HepG2 (cell line): ENCODE measurements around the gene HEYL. TPM values are rescaled to one million over a fixed set of nuclear protein-coding genes. Genes with fewer than 3 reads are reported as not detected.

Experiments
- ATAC-seq: fragments of 200-7000 bp; cut with Tn5 transposase; 3 replicates; pipeline ENCODE4 v1.9.1; 2020; ENCODE audit warnings: mild to moderate bottlenecking, moderate library complexity
- BruUV-seq: library from RNA; stranded (reverse); fragments of 400-500 nt; replicated peaks from 2 replicates; lab custom pipeline; 2021; lab: Mats Ljungman, UMichigan
- CTCF ChIA-PET: fragments of 300-600 bp; formaldehyde crosslinking; extraction: SDS; loops from one replicate; lab custom pipeline; 2021; ENCODE audit warnings: low total read pairs, inconsistent platforms, low intra/inter-chr PET ratio; lab: Yijun Ruan, JAX
- POLR2A ChIA-PET: fragments of 350-600 bp; sonication (Branson Sonifier 250); formaldehyde crosslinking; loops from one replicate; lab custom pipeline; 2020; ENCODE audit warnings: antibody characterized with exemption, inconsistent platforms; lab: Yijun Ruan, JAX
- DNase-seq: peaks from one replicate; pipeline ENCODE4 v3.0.0-alpha.2; 2015; ENCODE audit warnings: low spot score
- FAIRE-seq: peaks from 3 replicates; lab custom pipeline; 2011; peaks lifted over from hg19 to GRCh38; lab: Jason Lieb, UNC
- H2AFZ ChIP-seq: one replicate; pipeline ENCODE4 v1.6.1; 2011; ENCODE audit warnings: low read length, inconsistent platforms
- H3K27ac ChIP-seq: fragments of 300-600 bp; 3 replicates; pipeline ENCODE4 v1.8.0; 2011; ENCODE audit warnings: mixed run types, mild to moderate bottlenecking, mixed read lengths, low read length, inconsistent platforms; ENCODE audit not compliant: insufficient read depth; ENCODE audit errors: extremely low read length
- H3K27me3 ChIP-seq, 2 experiments: fragments of 200-600 bp in 1 of 2; 2 replicates in 1 of 2; 3 replicates in 1 of 2; pipeline versions ENCODE4 v1.6.0 to v1.8.0; 2011; ENCODE audit warnings: low read length in 2 of 2, mild to moderate bottlenecking in 2 of 2, moderate library complexity in 2 of 2, inconsistent platforms in 1 of 2; ENCODE audit not compliant: insufficient read depth in 2 of 2, control insufficient read depth in 1 of 2
- H3K36me3 ChIP-seq, 2 experiments: fragments of 200-600 bp in 1 of 2; replicated peaks in 1 of 2; 2 replicates in 1 of 2; 3 replicates in 1 of 2; pipeline versions ENCODE4 v1.5.1 to v1.8.0; 2011; ENCODE audit warnings: low read length in 2 of 2, inconsistent platforms in 1 of 2; ENCODE audit not compliant: insufficient read depth in 2 of 2, control insufficient read depth in 1 of 2
- H3K4me1 ChIP-seq: 2 replicates; pipeline ENCODE4 v1.5.1; 2012; ENCODE audit warnings: low read length, inconsistent platforms; ENCODE audit not compliant: insufficient read depth
- H3K4me2 ChIP-seq: 2 replicates; pipeline ENCODE4 v1.6.0; 2011; ENCODE audit warnings: low read depth, low read length, inconsistent platforms
- H3K4me3 ChIP-seq, 3 experiments: fragments of 200-600 bp in 1 of 3; sonication (generic), shearing (Covaris generic) in 1 of 3; replicated peaks in 1 of 3; 2 replicates each; pipeline ENCODE4 v1.5.1; 2011 to 2016; ENCODE audit warnings: low read length in 3 of 3, inconsistent platforms in 2 of 3, low read depth in 2 of 3, mild to moderate bottlenecking in 2 of 3, control low read depth in 1 of 3, mixed read lengths in 1 of 3; ENCODE audit not compliant: insufficient read depth in 1 of 3
- H3K79me2 ChIP-seq: one replicate; pipeline ENCODE4 v1.6.1; 2011; ENCODE audit warnings: low read length, inconsistent platforms; ENCODE audit not compliant: insufficient read depth
- H3K9ac ChIP-seq: 2 replicates; pipeline ENCODE4 v1.6.0; 2011; ENCODE audit warnings: mild to moderate bottlenecking, low read depth, low read length, inconsistent platforms; ENCODE audit not compliant: insufficient read depth
- H3K9me3 ChIP-seq: 2 replicates; pipeline ENCODE4 v1.5.1; 2012; ENCODE audit warnings: mild to moderate bottlenecking, low read length
- H4K20me1 ChIP-seq: 2 replicates; pipeline ENCODE4 v1.6.0; 2011; ENCODE audit warnings: inconsistent platforms, mild to moderate bottlenecking, low read length, moderate library complexity; ENCODE audit not compliant: insufficient read depth
- BHLHE40 ChIP-seq: IDR thresholded peaks from 2 replicates; pipeline ENCODE4 v1.6.1; 2011; ENCODE audit warnings: low read length, improper control_type of control experiment
- CREB1 ChIP-seq, 2 experiments: fragments of 450-650 bp in 1 of 2; IDR thresholded peaks; 2 replicates each; pipeline ENCODE4 v1.6.1; 2016 to 2017; ENCODE audit warnings: control low read depth in 1 of 2, mild to moderate bottlenecking in 1 of 2, missing compliant biosample characterization in 1 of 2, missing genetic modification characterization in 1 of 2
- GPBP1L1 ChIP-seq: sonication (generic); formaldehyde crosslinking; IDR thresholded peaks from 2 replicates; pipeline ENCODE4 v1.5.0; 2020; ENCODE audit warnings: mild to moderate bottlenecking, missing genetic modification reagents
- HDAC1 ChIP-seq: sonication (generic); formaldehyde crosslinking; IDR thresholded peaks from 2 replicates; pipeline ENCODE4 v1.5.1; 2020; ENCODE audit warnings: mild to moderate bottlenecking, missing genetic modification reagents
- MAZ ChIP-seq, 2 experiments: sonication (generic) in 1 of 2; formaldehyde crosslinking in 1 of 2; IDR thresholded peaks; 2 replicates each; pipeline versions ENCODE4 v1.5.0 to v1.6.1; 2012 to 2020; ENCODE audit warnings: low read depth in 2 of 2, mild to moderate bottlenecking in 2 of 2, borderline replicate concordance in 1 of 2, improper control_type of control experiment in 1 of 2, low read length in 1 of 2, missing genetic modification reagents in 1 of 2, moderate library complexity in 1 of 2
- MYC ChIP-seq: sonication (generic); formaldehyde crosslinking; IDR thresholded peaks from 2 replicates; pipeline ENCODE4 v1.9.0; 2021; ENCODE audit warnings: missing genetic modification reagents, borderline replicate concordance
- RORA ChIP-seq: sonication (generic); formaldehyde crosslinking; IDR thresholded peaks from 2 replicates; pipeline ENCODE4 v1.5.0; 2020; ENCODE audit warnings: mild to moderate bottlenecking, missing genetic modification reagents, moderate library complexity
- SAP130 ChIP-seq: IDR thresholded peaks from 2 replicates; pipeline ENCODE4 v1.6.1; 2016; ENCODE audit warnings: low read depth
- TAF1 ChIP-seq: sonication (generic); formaldehyde crosslinking; IDR thresholded peaks from 2 replicates; pipeline ENCODE4 v1.4.0; 2020; ENCODE audit warnings: missing genetic modification reagents
- TOE1 ChIP-seq: sonication (generic); formaldehyde crosslinking; IDR thresholded peaks from 2 replicates; pipeline ENCODE4 v1.4.0; 2020; ENCODE audit warnings: mild to moderate bottlenecking, missing genetic modification reagents
- TSC22D2 ChIP-seq: sonication (generic); formaldehyde crosslinking; IDR thresholded peaks from 2 replicates; pipeline ENCODE4 v1.5.1; 2020; ENCODE audit warnings: missing genetic modification reagents, mild to moderate bottlenecking, borderline replicate concordance
- ZMYM4 ChIP-seq: sonication (generic); formaldehyde crosslinking; IDR thresholded peaks from 2 replicates; pipeline ENCODE4 v1.8.1; 2023; ENCODE audit warnings: mild to moderate bottlenecking, missing genetic modification reagents
- ZNF430 ChIP-seq: sonication (generic); formaldehyde crosslinking; IDR thresholded peaks from 2 replicates; pipeline ENCODE4 v1.9.0; 2021; ENCODE audit warnings: mild to moderate bottlenecking, missing genetic modification reagents
- ZNF512 ChIP-seq: sonication (generic); formaldehyde crosslinking; IDR thresholded peaks from 2 replicates; pipeline ENCODE4 v1.4.0; 2020; ENCODE audit warnings: mild to moderate bottlenecking, missing genetic modification reagents
- ZNF563 ChIP-seq: sonication (generic); formaldehyde crosslinking; IDR thresholded peaks from 2 replicates; pipeline ENCODE4 v1.8.0; 2022; ENCODE audit warnings: mild to moderate bottlenecking, moderate library complexity, missing genetic modification reagents
- ZNF770 ChIP-seq: sonication (generic); formaldehyde crosslinking; IDR thresholded peaks from 2 replicates; pipeline ENCODE4 v1.5.0; 2020; ENCODE audit warnings: mild to moderate bottlenecking, missing genetic modification reagents
- ZNF879 ChIP-seq: sonication (generic); formaldehyde crosslinking; IDR thresholded peaks from 2 replicates; pipeline ENCODE4 v1.8.1; 2023; ENCODE audit warnings: missing genetic modification reagents
- WGBS: methylation state at CpG from one replicate; pipeline ENCODE4 v1.1.6; 2017; ENCODE audit warnings: low lambda C conversion rate; 5-methylcytosine and 5-hydroxymethylcytosine counted together
- in situ Hi-C: cut with HindIII; loops from 2 replicates; pipeline ENCODE4 v1.10.0; 2017; ENCODE audit warnings: low pct_unique_long_range_greater_than_20kb; ENCODE audit not compliant: extremely low pct_ligation_motif_present
- intact Hi-C: fragments of 100-400 bp; cut with micrococcal nuclease; formaldehyde crosslinking; loops from one replicate; pipeline ENCODE4 v1.10.0; 2022; ENCODE audit not compliant: unreplicated experiment
- polyA plus RNA-seq, 8 experiments: library from polyadenylated mRNA; depleted of rRNA in 3 of 8; stranded (reverse) in 7 of 8; unstranded in 1 of 8; fragments of >200 nt; fragmentation: Illumina TruSeq in 4 of 8; extraction: Trizol in 4 of 8; gene quantifications; 2 replicates each; pipeline versions ENCODE4 v1.2.1 to v1.2.3, GENCODE V29; 2011 to 2016; ENCODE audit warnings: low read depth in 4 of 8, missing spikeins in 1 of 8, mixed read lengths in 1 of 8; ENCODE audit not compliant: insufficient read depth in 1 of 8
- total RNA-seq, 5 experiments: library from RNA; depleted of rRNA; stranded (reverse); fragments of >200 nt; fragmentation: Illumina TruSeq; extraction: Trizol; gene quantifications; 2 replicates each; pipeline ENCODE4 v1.2.3, GENCODE V29; 2016; ENCODE audit warnings: low read depth in 1 of 5

HEYL gene
- total and polyA plus RNA-seq, 2 of the 13 experiments (the other 11 are each of a cell fraction or from before 2014, with no cell fraction given) = 0.03 to 0.04 TPM

- TF ChIP-seq CREB1 (IDR thresholded peaks at IDR 0.05) = peak; percentile 16; the same call in 1 of the 2 replicates
- no peak for TF ChIP-seq CREB1 (CRISPR knock-in tag; IDR thresholded peaks at IDR 0.05)
- no peak for TF ChIP-seq TSC22D2 (CRISPR knock-in tag)
- TF ChIP-seq ZMYM4 (CRISPR knock-in tag) = peak; percentile 45; the same call in 1 of the 2 replicates
- TF ChIP-seq ZNF512 (CRISPR knock-in tag) = no peak
- no peak for TF ChIP-seq GPBP1L1 (CRISPR knock-in tag)
- TF ChIP-seq ZNF563 (CRISPR knock-in tag) = no peak
- TF ChIP-seq TOE1 (CRISPR knock-in tag) = no peak
Observed at GRCh38 chr1:39575191-39576015, 64.0 kb downstream of the HEYL start (continued).

- ATAC-seq (peak; percentile 33), FAIRE-seq (no peak), DNase-seq (peak; percentile 18)
- Histone ChIP-seq H3K4me2 (peak overlapping the region; percentile 98), H2AFZ (no peak overlapping the region), H3K79me2 (peaks cover 57% of the 10 kb centered on the region), H3K27me3 (no peaks in the 10 kb centered on the region; a peak in 1 of 5 replicates), H3K9me3 (no peaks in the 10 kb centered on the region), H3K27ac (peak overlapping the region; percentile 80), H3K36me3 (peaks cover 14 to 42% of the 10 kb centered on the region in 2 experiments), H3K9ac (peak overlapping the region; percentile 95), H3K4me3 (peak overlapping the region; percentile 86 to 99 (median 95)), H3K4me1 (peaks cover 52% of the 10 kb centered on the region), H4K20me1 (peaks cover 44% of the 10 kb centered on the region)
- intact Hi-C loops = loop anchor here (5.0 kb wide), 1 partner anchor 712 kb away; no protein-coding TSS in a partner anchor
- no TSS peak for BruUV-seq
- CTCF ChIA-PET = no interaction called here
- POLR2A ChIA-PET = interaction anchor here (1.0 kb wide), 1 partner anchor 8 kb away, joined by 3 read pairs; no protein-coding TSS in a partner anchor
- in situ Hi-C loops = no loop called here
- 17% methylated on average over 3 of the region's 5 CpGs for WGBS
- TF ChIP-seq TAF1 (CRISPR knock-in tag) = 0 out of 2 replicates have a peak, but pooled peaks have one; percentile 2
- TF ChIP-seq MYC (CRISPR knock-in tag) = peak; percentile 34; the same call in 1 of the 2 replicates
- TF ChIP-seq ZNF430 = no peak
- TF ChIP-seq SAP130 (CRISPR knock-in tag) = peak; percentile 55; the same call in 1 of the 2 replicates
- no peak for TF ChIP-seq ZNF879 (CRISPR knock-in tag)
- peak; percentile 80 for TF ChIP-seq BHLHE40
- TF ChIP-seq RORA (CRISPR knock-in tag) = no peak
- 0 out of 2 replicates have a peak, but pooled peaks have one; percentile 17 for TF ChIP-seq ZNF770 (CRISPR knock-in tag)
- TF ChIP-seq MAZ (IDR thresholded peaks at IDR 0.05; ENCODE audit: borderline replicate concordance, low read depth, low read length) = no peak
- TF ChIP-seq MAZ (CRISPR knock-in tag; IDR thresholded peaks at IDR 0.05; ENCODE audit: low read depth) = no peak
- TF ChIP-seq HDAC1 = peak; percentile 41
Observed at GRCh38 chr1:39574646-39575045, 64.8 kb downstream of the HEYL start.
